Right ventricle myocardium inferior (tissue), 1 donor: ENCODE results near the gene ANTXR1. TPM values are rescaled to one million over a fixed set of nuclear protein-coding genes. Genes with fewer than 3 reads are reported as not detected.
"Not testable (repeated sequence)": the region's sequence is repeated elsewhere in the genome, so short reads cannot be mapped to it uniquely, and the experiment has no call there.

Experiments used
- ATAC-seq: fragments of 200-7000 bp; cut with Tn5 transposase; one replicate; pipeline ENCODE4 v1.9.1; 2020; ENCODE audit warnings: mild to moderate bottlenecking, moderate library complexity
- DNase-seq: peaks from one replicate; pipeline ENCODE4 v3.0.0; 2021; ENCODE audit errors: missing footprints
- intact Hi-C: fragments of 100-400 bp; cut with DNase I; formaldehyde crosslinking; loops from one replicate; pipeline ENCODE4 v1.11.0; 2022
- total RNA-seq: library from RNA; stranded (reverse); fragmentation: NEBNext Ultra II Directional; extraction: Animal tissue kit (Norgen Biotek cat#: 25700); gene quantifications from one replicate; pipeline ENCODE4 v1.2.1, GENCODE V29; 2021
- donor health status: DM: no; HTN: yes; CAD: no; lungs with severe emphysema.

Gene ANTXR1
- total RNA-seq, 1 donor from 2014 or later = 31.9 TPM

GRCh38 chr2:69166465-69166811, 153.5 kb downstream of the ANTXR1 start:
- intact Hi-C loops = no loop called here
- DNase-seq = no peak
- ATAC-seq = no peak

- ATAC-seq (peak; percentile 66), DNase-seq (no peak)
- intact Hi-C loops = no loop called here
These were observed 154.0 kb downstream of the ANTXR1 start for GRCh38 chr2:69166812-69167468.

GRCh38 chr2:69167469-69167822, 154.5 kb downstream of the ANTXR1 start:
- intact Hi-C loops = no loop called here

GRCh38 chr2:69168144-69168813, 155.3 kb downstream of the ANTXR1 start:
- ATAC-seq (no peak), DNase-seq (no peak)
- intact Hi-C loops = no loop called here

More at GRCh38 chr2:69167469-69167822, 154.5 kb downstream of the ANTXR1 start:
- DNase-seq (no peak), ATAC-seq (no peak)

- ATAC-seq (no peak), DNase-seq (no peak)
- intact Hi-C loops = no loop called here
These were observed 156.1 kb downstream of the ANTXR1 start for GRCh38 chr2:69168950-69169654.

GRCh38 chr2:69169655-69170389, 156.8 kb downstream of the ANTXR1 start:
- no peak for ATAC-seq
- intact Hi-C loops = loop anchor here (10.0 kb wide), 2 partner anchors 135 to 155 kb away; partner anchors contain the start of gene ANTXR1
- no peak for DNase-seq

- ATAC-seq (no peak), DNase-seq (no peak)
These were observed 157.7 kb downstream of the ANTXR1 start for GRCh38 chr2:69170661-69171060.

GRCh38 chr2:69171116-69171896, 158.3 kb downstream of the ANTXR1 start:
- DNase-seq = no peak
- ATAC-seq = no peak
- intact Hi-C loops = loop anchor here (10.0 kb wide), 2 partner anchors 133 to 157 kb away; partner anchors contain the start of gene ANTXR1

More at GRCh38 chr2:69170661-69171060, 157.7 kb downstream of the ANTXR1 start:
- intact Hi-C loops = loop anchor here (10.0 kb wide), 2 partner anchors 134 to 156 kb away; partner anchors contain the start of gene ANTXR1

GRCh38 chr2:69171897-69172525, 159.0 kb downstream of the ANTXR1 start:
- intact Hi-C loops = loop anchor here (10.0 kb wide), 2 partner anchors 133 to 157 kb away; partner anchors contain the start of gene ANTXR1
- DNase-seq (no peak), ATAC-seq (no peak)

GRCh38 chr2:69173706-69174105, 160.7 kb downstream of the ANTXR1 start:
- intact Hi-C loops = loop anchor here (10.0 kb wide), 2 partner anchors 131 to 159 kb away; partner anchors contain the start of gene ANTXR1
- ATAC-seq (no peak), DNase-seq (no peak)

- not testable (repeated sequence) for DNase-seq, ATAC-seq
- intact Hi-C loops = loop anchor here (10.0 kb wide), 2 partner anchors 131 to 159 kb away; partner anchors contain the start of gene ANTXR1
These were observed 161.2 kb downstream of the ANTXR1 start for GRCh38 chr2:69174211-69174610.

GRCh38 chr2:69175790-69176715, 163.1 kb downstream of the ANTXR1 start:
- ATAC-seq (no peak), DNase-seq (no peak)
- intact Hi-C loops = loop anchor here (10.0 kb wide), 2 partner anchors 129 to 161 kb away; partner anchors contain the start of gene ANTXR1

- intact Hi-C loops = loop anchor here (10.0 kb wide), 2 partner anchors 128 to 162 kb away; partner anchors contain the start of gene ANTXR1
- DNase-seq = peak; percentile 81
- ATAC-seq = peak; percentile 74
These were observed 164.2 kb downstream of the ANTXR1 start for GRCh38 chr2:69177063-69177771.

- intact Hi-C loops = loop anchor here (10.0 kb wide), 2 partner anchors 127 to 163 kb away; partner anchors contain the start of gene ANTXR1
- DNase-seq (peak; percentile 97), ATAC-seq (peak; percentile 88)
These were observed 165.0 kb downstream of the ANTXR1 start for GRCh38 chr2:69177785-69178636.

- DNase-seq = no peak
- intact Hi-C loops = loop anchor here (10.0 kb wide), 2 partner anchors 126 to 164 kb away; partner anchors contain the start of gene ANTXR1
- ATAC-seq = no peak
These were observed 165.8 kb downstream of the ANTXR1 start for GRCh38 chr2:69178756-69179155.
